MM.1S (cell line): ENCODE results near the gene KLK15.

Experiments
- DNase-seq: peaks from one replicate; pipeline ENCODE4 v3.0.0-alpha.2; 2015
- H2AFZ ChIP-seq: fragments of 300-600 bp; sonication (generic); 2 replicates; pipeline ENCODE4 v1.6.0; 2016; ENCODE audit warnings: antibody characterized with exemption, low read length
- H3F3A ChIP-seq: fragments of 300-600 bp; sonication (generic); 2 replicates; pipeline ENCODE4 v1.6.1; 2016; ENCODE audit warnings: mild to moderate bottlenecking, antibody characterized with exemption, low read length, moderate library complexity, mixed read lengths; ENCODE audit not compliant: insufficient read depth
- H3K27ac ChIP-seq: fragments of 300-600 bp; sonication (generic); 2 replicates; pipeline ENCODE4 v1.5.1; 2016; ENCODE audit warnings: mild to moderate bottlenecking, low read length
- H3K27me3 ChIP-seq: fragments of 300-600 bp; sonication (generic); replicated peaks from 2 replicates; pipeline ENCODE4 v1.6.0; 2016; ENCODE audit warnings: low read length; ENCODE audit not compliant: insufficient read depth
- H3K36me3 ChIP-seq: fragments of 300-600 bp; sonication (generic); replicated peaks from 2 replicates; pipeline ENCODE4 v1.6.1; 2016; ENCODE audit warnings: mild to moderate bottlenecking, low read length, mixed read lengths; ENCODE audit not compliant: insufficient read depth
- H3K4me1 ChIP-seq: fragments of 300-600 bp; sonication (generic); 2 replicates; pipeline ENCODE4 v1.6.1; 2016; ENCODE audit warnings: low read length, mixed read lengths
- H3K4me2 ChIP-seq: fragments of 300-600 bp; sonication (generic); 2 replicates; pipeline ENCODE4 v1.6.0; 2016; ENCODE audit warnings: low read depth, low read length
- H3K4me3 ChIP-seq: fragments of 300-600 bp; sonication (generic); 2 replicates; pipeline ENCODE4 v1.5.1; 2016; ENCODE audit warnings: low read length, mixed read lengths
- H3K79me2 ChIP-seq: fragments of 300-600 bp; sonication (generic); 2 replicates; pipeline ENCODE4 v1.6.1; 2016; ENCODE audit warnings: mixed run types, low read length, mixed read lengths
- H3K9ac ChIP-seq: fragments of 300-600 bp; sonication (generic); 2 replicates; pipeline ENCODE4 v1.6.1; 2016; ENCODE audit warnings: low read length, mixed read lengths
- H3K9me2 ChIP-seq: fragments of 300-600 bp; sonication (generic); replicated peaks from 2 replicates; pipeline ENCODE4 v1.6.1; 2016; ENCODE audit warnings: mild to moderate bottlenecking, low read length, mixed read lengths; ENCODE audit not compliant: insufficient read depth
- H3K9me3 ChIP-seq: fragments of 300-600 bp; sonication (generic); replicated peaks from 2 replicates; pipeline ENCODE4 v1.6.1; 2016; ENCODE audit warnings: mild to moderate bottlenecking, low read length, mixed read lengths; ENCODE audit not compliant: insufficient read depth
- H4K20me1 ChIP-seq: fragments of 300-600 bp; sonication (generic); 2 replicates; pipeline ENCODE4 v1.6.1; 2016; ENCODE audit warnings: mild to moderate bottlenecking, low read length, moderate library complexity, mixed read lengths; ENCODE audit not compliant: insufficient read depth
- CTCF ChIP-seq: fragments of 300-600 bp; sonication (generic); IDR thresholded peaks from 2 replicates; pipeline ENCODE4 v1.5.1; 2016; ENCODE audit warnings: antibody characterized with exemption, low read length, mixed read lengths
- EZH2 ChIP-seq: fragments of 300-600 bp; sonication (generic); optimal IDR thresholded peaks from 2 replicates; pipeline ENCODE3; 2017; ENCODE audit warnings: low read depth, mild to moderate bottlenecking, antibody characterized with exemption, low read length, mixed read lengths
- EZH2phosphoT487 ChIP-seq: fragments of 300-600 bp; sonication (generic); IDR thresholded peaks from 2 replicates; pipeline ENCODE4 v1.6.1; 2018; ENCODE audit warnings: antibody characterized with exemption, low read length

KLK15 gene

GRCh38 chr19:50869479-50869878 is 36.1 kb upstream of the KLK15 start:
- no peak overlapping the region for H3K4me3 ChIP-seq
- H3K27me3 ChIP-seq = peaks cover 84% of the 10 kb centered on the region
- H3K9ac ChIP-seq = no peak overlapping the region
- no peaks in the 10 kb centered on the region for H3K79me2 ChIP-seq
- no peaks in the 10 kb centered on the region for H4K20me1 ChIP-seq
- H2AFZ ChIP-seq = peak overlapping the region; percentile 93; the same call in 1 of the 2 replicates
- H3K4me1 ChIP-seq = no peaks in the 10 kb centered on the region
- no peaks in the 10 kb centered on the region for H3K9me3 ChIP-seq
- H3K27ac ChIP-seq = no peak overlapping the region
- no peaks in the 10 kb centered on the region for H3K36me3 ChIP-seq
- H3K9me2 ChIP-seq = no peaks in the 10 kb centered on the region
- no peak for TF ChIP-seq CTCF
- no peak for TF ChIP-seq EZH2
- TF ChIP-seq EZH2phosphoT487 = no peak
- no peak for DNase-seq
- H3K4me2 ChIP-seq = no peak overlapping the region
- H3F3A ChIP-seq = no peaks in the 10 kb centered on the region

- Histone ChIP-seq H3K27me3 (peaks cover 79% of the 10 kb centered on the region), H3K9me3 (no peaks in the 10 kb centered on the region), H3K36me3 (no peaks in the 10 kb centered on the region), H3K27ac (no peak overlapping the region), H4K20me1 (no peaks in the 10 kb centered on the region), H3K9ac (no peak overlapping the region), H3F3A (no peaks in the 10 kb centered on the region), H3K4me2 (no peak overlapping the region), H3K4me1 (no peaks in the 10 kb centered on the region), H2AFZ (no peak overlapping the region), H3K79me2 (no peaks in the 10 kb centered on the region), H3K9me2 (no peaks in the 10 kb centered on the region), H3K4me3 (no peak overlapping the region)
- no peak for DNase-seq
- TF ChIP-seq EZH2 (no peak), EZH2phosphoT487 (no peak), CTCF (no peak)
Observed at GRCh38 chr19:50861496-50862286, 28.3 kb upstream of the KLK15 start.

- DNase-seq = no peak
- H3K4me2 ChIP-seq = no peak overlapping the region
- no peaks in the 10 kb centered on the region for H3K4me1 ChIP-seq
- H3K36me3 ChIP-seq = no peaks in the 10 kb centered on the region
- H3F3A ChIP-seq = no peaks in the 10 kb centered on the region
- no peaks in the 10 kb centered on the region for H3K9me3 ChIP-seq
- no peak overlapping the region for H3K27ac ChIP-seq
- no peaks in the 10 kb centered on the region for H3K79me2 ChIP-seq
- no peaks in the 10 kb centered on the region for H4K20me1 ChIP-seq
- no peak overlapping the region for H3K4me3 ChIP-seq
- peaks cover 73% of the 10 kb centered on the region for H3K27me3 ChIP-seq
- H2AFZ ChIP-seq = no peak overlapping the region
- no peak for TF ChIP-seq EZH2
- no peak for TF ChIP-seq EZH2phosphoT487
- no peak for TF ChIP-seq CTCF
- no peaks in the 10 kb centered on the region for H3K9me2 ChIP-seq
- no peak overlapping the region for H3K9ac ChIP-seq
Observed at GRCh38 chr19:50861010-50861409, 27.6 kb upstream of the KLK15 start.
